ENCODE data around the gene ADGRD1. TPM values are rescaled to one million over a fixed set of nuclear protein-coding genes. Genes with fewer than 3 reads are reported as not detected.

Gene ADGRD1
- total and polyA plus RNA-seq, 2 of the 8 experiments (the other 6 are each of a cell fraction or from before 2014, with no cell fraction given) = 0.36 to 0.48 TPM

DNA sequence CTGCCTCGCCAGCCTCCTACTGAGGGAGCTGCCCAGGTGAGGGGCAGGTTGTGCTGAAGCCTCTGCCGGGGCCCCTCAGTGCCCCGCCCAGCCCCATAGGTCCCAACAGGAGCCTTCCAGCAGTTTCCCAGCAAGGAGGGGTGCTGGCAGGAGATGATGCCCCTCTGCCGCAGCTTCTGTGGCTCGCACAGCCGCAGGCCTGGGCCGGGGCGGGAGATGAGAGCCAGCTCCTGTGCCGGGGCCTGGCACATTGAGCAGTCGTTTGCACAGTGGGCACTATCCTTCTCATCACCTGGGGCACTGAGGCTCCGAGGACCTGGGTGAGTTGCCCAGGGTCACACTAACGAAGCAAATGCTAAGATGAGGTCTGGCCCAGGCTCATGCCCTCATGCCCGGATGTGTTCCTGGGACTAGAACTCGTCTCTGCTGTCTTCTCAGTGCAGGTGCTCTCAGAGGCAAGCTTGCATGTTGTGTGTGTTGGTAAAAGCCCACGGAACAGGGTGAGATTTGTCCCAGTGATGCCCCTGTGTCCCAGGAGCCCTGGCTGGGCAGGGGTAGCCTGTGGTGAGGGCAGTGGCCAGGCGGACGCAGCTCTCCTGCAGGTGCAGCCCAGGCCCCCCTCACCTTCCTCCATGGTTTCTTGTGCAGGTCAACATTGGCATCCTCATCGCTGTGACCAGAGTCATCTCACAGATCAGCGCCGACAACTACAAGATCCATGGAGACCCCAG lies 177.5 kb downstream of the ADGRD1 start (continued):
- TF ChIP-seq USF2 (IDR thresholded peaks at IDR 0.05; ENCODE audit: low read length) (no peak), EGR1 (IDR thresholded peaks at IDR 0.05; ENCODE audit: borderline replicate concordance, low read depth, low read length) (no peak), SRF (IDR thresholded peaks at IDR 0.05; ENCODE audit: low read depth, low read length) (no peak), TEAD4 (IDR thresholded peaks at IDR 0.05; ENCODE audit: low read depth, low read length) (no peak)
- TF ChIP-seq, protein P1, sequence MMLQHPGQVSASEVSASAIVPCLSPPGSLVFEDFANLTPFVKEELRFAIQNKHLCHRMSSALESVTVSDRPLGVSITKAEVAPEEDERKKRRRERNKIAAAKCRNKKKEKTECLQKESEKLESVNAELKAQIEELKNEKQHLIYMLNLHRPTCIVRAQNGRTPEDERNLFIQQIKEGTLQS (IDR thresholded peaks at IDR 0.05; ENCODE audit: insufficient read depth, low read depth, low read length) = no peak

Data from H1 (cell line).